GM13976 (cell line): Measurements from ENCODE around the gene MED22.
"Not testable (repeated sequence)": the region's sequence is repeated elsewhere in the genome, so short reads cannot be mapped to it uniquely, and the experiment has no call there.

Experiments
- DNase-seq: peaks from one replicate; pipeline ENCODE4 v3.0.0; 2012; ENCODE audit warnings: low spot score
- in situ Hi-C: fragments of 300-500 bp; cut with MboI; formaldehyde crosslinking; loops from one replicate; pipeline ENCODE4 v1.12.0; 2022; ENCODE audit warnings: low sequenced_read_pairs, mixed read lengths, inconsistent platforms; ENCODE audit not compliant: unreplicated experiment
- TF ChIP-seq, protein P1 (sequence below): IDR thresholded peaks from 2 replicates; pipeline ENCODE4 v1.5.1; 2012; ENCODE audit warnings: borderline replicate concordance, mild to moderate bottlenecking; ENCODE audit not compliant: insufficient read depth; ENCODE audit errors: extremely low read depth, missing control alignments, control extremely low read depth

The MED22 gene

DNA sequence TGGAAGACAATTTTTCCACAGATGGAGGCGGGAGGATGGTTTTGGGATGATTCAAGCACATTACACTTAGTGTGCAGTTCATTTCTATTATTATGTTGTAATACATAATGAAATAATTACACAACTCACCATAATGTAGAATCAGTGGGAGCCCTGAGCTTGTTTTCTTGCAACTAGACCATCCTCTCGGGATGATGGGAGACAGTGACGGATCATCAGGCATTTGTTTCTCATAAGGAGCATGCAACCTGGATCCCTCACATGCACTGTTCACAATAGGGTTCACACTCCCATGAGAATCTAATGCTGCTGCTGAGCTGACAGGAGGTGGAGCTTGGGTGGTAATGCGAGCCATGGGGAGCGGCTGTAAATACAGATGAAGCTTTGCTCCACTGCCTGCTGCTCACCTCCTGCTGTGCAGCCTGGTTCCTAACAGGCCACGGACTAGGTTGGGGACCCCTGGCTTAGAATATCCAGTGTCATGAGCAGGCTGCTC lies 29.8 kb upstream of the MED22 start:
- in situ Hi-C loops = no loop called here
- TF ChIP-seq, protein P1, sequence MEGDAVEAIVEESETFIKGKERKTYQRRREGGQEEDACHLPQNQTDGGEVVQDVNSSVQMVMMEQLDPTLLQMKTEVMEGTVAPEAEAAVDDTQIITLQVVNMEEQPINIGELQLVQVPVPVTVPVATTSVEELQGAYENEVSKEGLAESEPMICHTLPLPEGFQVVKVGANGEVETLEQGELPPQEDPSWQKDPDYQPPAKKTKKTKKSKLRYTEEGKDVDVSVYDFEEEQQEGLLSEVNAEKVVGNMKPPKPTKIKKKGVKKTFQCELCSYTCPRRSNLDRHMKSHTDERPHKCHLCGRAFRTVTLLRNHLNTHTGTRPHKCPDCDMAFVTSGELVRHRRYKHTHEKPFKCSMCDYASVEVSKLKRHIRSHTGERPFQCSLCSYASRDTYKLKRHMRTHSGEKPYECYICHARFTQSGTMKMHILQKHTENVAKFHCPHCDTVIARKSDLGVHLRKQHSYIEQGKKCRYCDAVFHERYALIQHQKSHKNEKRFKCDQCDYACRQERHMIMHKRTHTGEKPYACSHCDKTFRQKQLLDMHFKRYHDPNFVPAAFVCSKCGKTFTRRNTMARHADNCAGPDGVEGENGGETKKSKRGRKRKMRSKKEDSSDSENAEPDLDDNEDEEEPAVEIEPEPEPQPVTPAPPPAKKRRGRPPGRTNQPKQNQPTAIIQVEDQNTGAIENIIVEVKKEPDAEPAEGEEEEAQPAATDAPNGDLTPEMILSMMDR = no peak
- DNase-seq = no peak

GRCh38 chr9:133377280-133377679 lies 29.3 kb upstream of the MED22 start:
- DNase-seq, in situ Hi-C loops: not testable (repeated sequence)

DNA sequence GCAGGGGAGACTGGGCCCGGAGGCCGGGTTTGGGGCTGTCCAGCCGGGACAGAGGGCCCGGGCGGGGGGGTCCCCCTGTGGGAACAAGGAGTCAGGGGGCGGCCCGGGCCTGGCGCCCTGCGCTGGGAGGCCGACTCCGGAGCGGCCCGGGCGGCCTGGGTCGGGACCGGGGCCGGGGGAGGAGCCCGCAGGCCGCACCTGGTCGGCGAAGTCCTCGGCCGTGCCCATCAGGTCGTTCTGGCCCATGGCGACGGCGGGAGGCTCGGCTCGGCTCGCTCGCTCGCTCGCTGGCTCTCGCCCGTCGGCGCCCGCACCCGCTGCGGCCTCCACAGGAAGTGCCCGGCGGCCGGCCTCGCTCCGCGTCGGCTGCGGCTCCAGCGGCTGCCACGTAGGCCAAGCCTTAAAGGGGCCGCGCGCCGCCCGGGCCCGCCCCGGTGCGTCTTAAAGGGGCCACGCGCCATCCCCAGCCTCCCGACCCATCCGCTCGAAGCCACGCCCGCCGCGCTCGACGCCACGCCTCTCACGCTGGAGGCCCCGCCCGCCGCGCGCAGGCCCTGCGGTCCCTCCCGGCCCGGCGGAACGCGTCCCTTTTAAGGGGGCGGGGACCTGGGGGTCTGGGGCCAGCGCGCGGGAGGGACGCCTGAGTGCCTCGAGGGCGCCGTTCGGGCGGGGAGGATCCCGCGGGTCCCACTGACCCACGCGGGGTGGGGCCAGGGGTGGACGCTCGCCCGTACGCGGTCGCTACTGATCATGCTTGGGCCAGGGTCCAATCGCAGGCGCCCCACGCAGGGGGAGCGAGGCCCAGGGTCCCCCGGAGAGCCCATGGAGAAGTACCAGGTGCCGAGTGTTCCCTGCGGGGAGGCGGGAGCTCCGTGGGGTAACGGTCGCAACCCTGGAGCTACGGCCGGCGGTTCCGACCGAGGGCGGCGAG lies 28.1 kb upstream of the MED22 start, which contains the start of the genes STKLD1 and SURF4:
STKLD1 (plus strand) TSS at position 643 of the 931 bp plus-strand sequence; CDS start at position 751, 108 bp downstream.
SURF4 (minus strand) TSS at position 337 of the 931 bp plus-strand sequence; CDS start at position 246, 91 bp downstream.
- peak; percentile 100 for DNase-seq
- in situ Hi-C loops = no loop called here
- TF ChIP-seq, protein P1 = no peak

DNA sequence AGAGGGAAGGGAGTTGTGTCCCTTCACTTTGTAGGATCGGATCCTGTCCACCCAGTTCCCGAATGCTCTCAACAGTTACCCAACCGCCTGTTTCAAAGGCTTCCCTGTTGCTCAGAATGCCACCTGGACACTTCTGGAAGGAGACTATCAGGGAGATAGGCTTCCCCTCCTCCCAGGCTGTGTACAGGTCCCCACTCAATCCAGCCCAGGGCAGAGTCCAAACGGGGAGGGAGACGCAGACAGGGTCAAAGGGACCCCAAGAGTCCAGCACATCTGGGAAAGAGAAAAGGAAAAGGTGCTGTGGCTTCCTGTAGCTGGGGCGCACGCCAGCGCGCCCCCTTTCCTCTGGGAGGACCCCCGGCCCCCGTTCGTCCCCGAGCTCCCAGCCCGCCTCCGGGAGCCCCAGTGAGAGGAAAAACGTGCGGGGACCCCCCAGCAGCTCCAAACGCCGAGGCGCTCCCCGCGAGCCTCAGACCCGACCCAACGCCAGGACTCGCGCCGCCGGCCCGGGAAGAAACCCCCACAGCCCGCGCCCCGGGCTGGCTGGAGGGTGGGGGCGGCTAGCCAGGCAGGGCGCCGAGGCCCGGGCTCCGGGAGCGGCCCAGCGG lies 27.3 kb upstream of the MED22 start:
- TF ChIP-seq, protein P1 = no peak
- DNase-seq = peak; percentile 65
- in situ Hi-C loops = no loop called here

GRCh38 chr9:133374612-133375115 lies 26.7 kb upstream of the MED22 start:
- in situ Hi-C loops = no loop called here
- TF ChIP-seq, protein P1 = no peak
- DNase-seq = no peak

- DNase-seq = no peak
- TF ChIP-seq, protein P1 = no peak
- in situ Hi-C loops = no loop called here
These were observed 24.2 kb upstream of the MED22 start for GRCh38 chr9:133372144-133372543.
